Eye (tissue), 1 donor: Measurements from ENCODE around the gene KDM4B.
"Not testable (repeated sequence)": the region's sequence is repeated elsewhere in the genome, so short reads cannot be mapped to it uniquely, and the experiment has no call there.

ENCODE experiments used
- DNase-seq: peaks from one replicate; pipeline ENCODE4 v3.0.0-alpha.2; 2015

Gene KDM4B

DNA sequence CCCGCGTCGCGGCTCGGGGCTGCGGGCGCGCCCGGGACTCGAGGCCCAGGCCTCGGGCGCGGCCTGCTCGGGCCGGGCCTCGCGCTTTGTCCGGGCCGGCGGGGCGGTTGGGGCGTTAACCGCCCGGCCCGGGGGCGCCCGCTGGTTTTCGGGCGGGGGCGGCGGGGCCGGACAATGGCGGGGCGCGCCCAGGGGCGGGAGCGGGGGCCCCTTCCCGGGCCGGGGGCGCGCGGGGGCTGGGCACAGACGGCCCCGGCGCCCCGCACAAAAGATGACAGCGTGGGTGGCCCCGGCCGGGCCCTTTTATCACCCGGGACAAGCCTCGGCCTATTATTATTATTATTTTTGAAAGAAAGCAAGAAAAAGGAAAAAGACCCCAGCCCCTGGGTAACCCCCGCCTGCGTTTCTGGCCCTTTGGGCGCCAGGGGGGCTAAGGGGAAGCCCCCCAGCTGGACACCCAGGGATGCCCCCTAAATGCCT lies 419 bp downstream of the KDM4B start:
- no peak for DNase-seq

GRCh38 chr19:4969772-4970531 lies 1.0 kb downstream of the KDM4B start:
- DNase-seq = peak; percentile 57

DNA sequence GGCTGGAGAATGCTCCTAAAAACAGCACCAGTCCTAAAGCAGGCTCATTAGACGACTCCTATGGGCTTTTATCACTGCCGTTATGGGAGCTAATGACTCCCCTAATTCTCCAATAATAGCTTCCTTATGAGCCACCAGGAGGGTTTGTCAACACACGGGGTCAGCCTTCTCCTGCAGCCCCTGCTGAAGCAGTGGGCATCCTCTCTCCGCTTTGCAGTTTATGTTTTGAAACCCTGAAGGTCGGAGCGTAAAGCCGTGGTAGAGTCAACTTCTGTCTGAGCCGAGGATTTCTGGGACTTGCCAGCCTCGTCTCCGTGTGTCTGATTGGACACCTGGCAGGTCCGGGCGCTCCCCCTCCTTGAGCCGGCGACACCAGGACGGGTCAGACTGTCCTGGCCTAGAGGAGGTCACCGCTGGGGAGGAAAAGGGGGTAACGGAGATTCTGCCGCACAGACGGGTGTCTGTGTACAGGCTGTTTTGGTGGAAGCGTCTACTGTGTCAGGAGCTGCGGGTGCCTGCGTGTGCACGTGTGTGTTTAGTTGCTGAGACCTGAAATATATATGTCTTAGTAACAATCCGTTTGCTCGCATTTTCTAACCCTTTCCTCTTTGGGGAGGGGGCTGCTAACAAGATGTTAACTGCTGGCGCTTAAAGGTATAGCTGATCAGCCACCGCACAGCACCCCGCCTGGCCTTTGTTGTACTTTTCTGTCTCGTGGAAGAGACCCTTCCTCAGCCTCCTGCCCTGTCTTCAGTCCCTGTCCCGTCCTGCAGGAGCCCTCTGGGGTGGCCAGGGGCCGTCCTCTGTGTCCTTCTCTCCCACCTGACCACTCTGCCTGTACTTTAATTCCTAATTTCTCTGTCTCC lies 1.9 kb downstream of the KDM4B start:
- DNase-seq = peak; percentile 63

- peak; percentile 57 for DNase-seq
These were observed 2.5 kb downstream of the KDM4B start for GRCh38 chr19:4971424-4971793.

GRCh38 chr19:4971816-4972495 lies 3.0 kb downstream of the KDM4B start:
- no peak for DNase-seq

- no peak for DNase-seq
These were observed 3.8 kb downstream of the KDM4B start for GRCh38 chr19:4972509-4973230.

DNA sequence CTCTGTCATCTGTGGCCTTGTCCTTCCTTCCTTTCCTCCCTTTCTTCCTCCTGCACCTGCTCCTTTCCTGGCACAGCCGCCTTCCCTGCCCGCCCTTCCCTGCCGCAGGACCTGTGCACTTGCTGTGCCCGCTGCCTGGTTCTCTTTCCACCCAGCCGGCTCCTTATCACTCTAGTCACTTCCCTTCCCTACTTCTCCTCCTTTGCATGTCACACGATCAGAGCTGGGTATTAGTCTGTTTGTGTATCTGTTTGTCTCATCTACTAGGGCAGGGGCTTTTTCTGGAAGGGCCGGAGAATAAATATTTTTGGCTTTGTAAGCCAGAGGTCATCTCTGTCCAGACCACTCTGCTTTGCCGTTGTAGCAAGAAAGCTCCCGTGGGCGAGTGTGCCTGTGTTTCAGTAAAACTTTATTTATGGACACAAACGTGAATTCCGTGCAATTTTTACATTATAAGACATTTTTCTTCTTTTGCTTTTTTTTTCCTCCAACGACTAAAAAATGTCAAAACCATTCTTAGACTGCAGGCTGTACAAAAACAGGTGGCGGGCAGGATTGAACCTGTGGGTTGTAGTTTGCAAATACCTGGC lies 6.1 kb downstream of the KDM4B start:
- DNase-seq = no peak

GRCh38 chr19:4975601-4976000 lies 6.7 kb downstream of the KDM4B start:
- not testable (repeated sequence) for DNase-seq

GRCh38 chr19:4976401-4977298 lies 7.7 kb downstream of the KDM4B start:
- peak; percentile 62 for DNase-seq

DNA sequence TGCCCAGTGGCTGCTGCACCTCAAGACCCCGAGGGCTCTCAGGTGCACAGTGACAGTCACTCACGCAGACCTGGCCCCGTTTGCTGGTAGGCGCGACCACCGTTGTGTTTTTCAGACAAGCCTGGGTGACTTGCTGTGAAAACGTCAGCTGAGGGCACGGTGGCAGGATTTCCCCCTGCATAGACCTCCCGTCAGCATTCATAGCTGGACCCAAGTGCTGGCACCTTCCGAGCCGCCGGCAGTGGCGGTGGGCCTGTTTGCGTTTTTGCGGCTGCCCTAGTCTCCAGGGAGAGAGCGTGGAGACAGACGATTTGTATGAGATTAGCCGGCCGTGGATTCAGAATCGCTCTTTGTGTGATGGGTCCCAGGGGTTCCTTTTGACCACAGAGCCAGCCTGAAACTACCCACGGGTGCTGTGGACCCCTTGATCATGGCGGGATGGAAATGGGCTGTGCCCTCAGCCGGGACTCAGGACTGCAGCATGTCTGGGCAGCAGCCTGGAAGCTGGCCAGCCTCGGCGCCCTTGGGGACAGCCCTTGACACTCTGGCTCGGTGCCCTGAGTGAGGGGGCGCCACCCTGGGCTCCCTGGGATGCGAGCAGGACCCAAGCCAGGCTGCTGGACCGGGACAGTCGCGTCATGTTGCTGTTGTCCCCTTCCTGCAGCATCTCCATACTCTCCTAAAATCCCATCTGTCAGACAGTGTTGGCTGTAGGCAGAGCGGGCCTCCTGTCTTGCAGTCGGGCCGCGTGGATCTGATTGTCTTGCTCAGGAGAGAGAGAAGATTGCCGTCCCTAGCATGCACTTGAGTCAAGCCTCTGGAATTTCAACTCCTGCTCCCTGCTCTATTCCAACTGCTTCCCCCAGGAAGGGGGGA lies 8.6 kb downstream of the KDM4B start:
- DNase-seq = peak; percentile 61

GRCh38 chr19:4979211-4979807 lies 10.4 kb downstream of the KDM4B start:
- DNase-seq = no peak

- DNase-seq = no peak
These were observed 11.2 kb downstream of the KDM4B start for GRCh38 chr19:4980067-4980466.

DNA sequence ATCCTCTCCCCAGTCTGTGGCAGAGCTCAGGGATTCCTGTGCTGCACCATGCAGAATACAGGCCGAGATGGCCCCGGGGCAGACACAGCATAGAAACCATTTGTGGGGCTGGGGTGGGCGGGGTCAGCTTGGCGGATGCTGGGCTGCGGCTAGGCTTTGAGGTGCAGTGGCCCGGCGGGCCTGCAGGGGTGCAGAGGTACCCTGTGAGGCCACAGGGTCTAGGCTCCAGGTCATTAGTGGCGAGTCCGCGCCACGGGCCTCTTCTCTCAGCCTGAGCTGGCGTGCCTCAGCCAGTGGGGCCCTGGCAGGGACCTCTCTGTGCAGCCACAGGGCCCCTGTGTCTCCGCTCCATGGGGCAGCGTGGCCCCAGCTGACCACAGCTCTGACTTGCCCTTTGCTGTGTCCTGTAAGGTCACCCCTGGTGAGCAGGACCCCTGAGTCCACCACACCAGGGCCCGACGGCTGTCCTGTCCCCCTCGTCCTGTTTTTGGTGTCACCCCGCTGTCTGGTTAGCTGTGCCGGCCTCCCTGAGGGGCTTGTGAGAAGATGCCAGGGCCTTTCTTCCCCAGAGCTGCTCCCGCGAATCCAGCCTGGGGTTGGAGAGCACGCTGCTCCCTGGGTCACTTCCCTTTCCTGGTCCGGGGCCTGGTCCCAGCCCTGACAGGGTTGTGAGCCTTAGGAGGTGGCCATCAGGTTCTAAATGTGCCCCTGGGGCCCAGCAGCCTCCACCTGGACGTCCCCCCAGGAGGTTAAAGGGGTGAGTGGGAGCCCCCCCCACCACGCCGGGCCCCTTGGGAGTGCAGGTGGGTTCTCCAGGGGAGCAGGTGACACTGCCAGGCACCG lies 12.1 kb downstream of the KDM4B start:
- DNase-seq = no peak

- no peak for DNase-seq
These were observed 12.7 kb downstream of the KDM4B start for GRCh38 chr19:4981681-4981958.

DNA sequence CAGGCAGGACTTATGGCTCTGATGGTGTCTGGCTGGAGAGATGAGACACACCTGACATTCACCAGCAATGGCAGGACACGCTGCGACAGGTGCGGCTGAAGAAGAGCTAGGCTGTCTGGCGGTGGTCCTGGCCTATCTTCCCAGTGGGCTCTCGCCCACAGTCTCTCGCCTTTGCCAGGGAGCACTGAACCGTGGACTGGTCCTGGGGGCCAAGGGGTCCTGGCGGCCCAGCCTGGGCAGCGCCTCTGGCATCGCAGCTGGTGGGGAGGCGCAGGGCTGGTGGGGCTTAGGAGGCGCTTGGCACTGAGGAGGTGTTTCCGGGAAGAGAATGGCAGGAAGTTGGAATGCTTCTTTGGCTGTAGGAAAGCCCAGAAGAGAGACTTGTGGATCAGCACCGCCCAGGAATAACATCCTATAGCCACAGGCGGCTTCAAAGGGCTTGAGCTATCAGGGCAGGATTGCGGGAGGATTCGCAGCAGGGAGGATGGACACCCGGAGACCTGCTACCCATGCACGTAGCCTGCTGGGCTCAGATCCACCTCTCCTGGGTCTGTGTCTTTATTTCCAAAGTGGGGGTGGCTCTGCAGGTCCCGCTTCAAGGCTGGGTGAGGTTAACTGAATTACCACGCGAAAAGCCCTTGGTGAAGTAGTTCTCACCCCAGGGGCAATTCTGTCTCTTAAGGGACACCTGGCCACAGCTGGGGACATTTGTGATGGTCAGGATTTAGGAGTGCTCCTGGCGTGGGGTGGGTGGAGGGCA lies 14.6 kb downstream of the KDM4B start:
- peak; percentile 26 for DNase-seq

GRCh38 chr19:4984106-4984380 lies 15.1 kb downstream of the KDM4B start:
- DNase-seq = no peak

- peak; percentile 95 for DNase-seq
These were observed 15.6 kb downstream of the KDM4B start for GRCh38 chr19:4984438-4984990.

DNA sequence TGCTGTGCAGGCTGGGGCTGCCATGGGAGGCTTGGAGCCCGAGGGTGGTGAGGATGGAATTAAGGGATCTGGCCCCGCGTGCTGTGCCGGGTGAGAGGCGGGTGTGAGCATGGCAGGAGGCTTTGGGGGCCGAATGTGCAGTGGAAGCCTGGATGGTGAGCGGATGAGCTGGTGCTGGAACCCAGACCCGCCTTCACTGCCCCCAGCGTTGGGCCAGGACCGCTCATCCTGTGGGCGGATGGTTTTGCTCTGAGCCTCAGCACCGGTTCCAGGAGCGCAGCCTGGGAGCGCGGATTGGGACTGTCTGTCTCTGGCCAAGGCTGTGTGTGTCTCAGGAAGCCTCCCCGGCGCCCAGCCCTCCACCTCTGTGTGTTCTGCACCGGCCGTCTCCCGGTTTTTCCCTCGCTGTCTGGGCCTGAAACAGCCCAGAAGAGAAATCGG lies 16.7 kb downstream of the KDM4B start:
- DNase-seq = no peak
